ENCODE results near the gene MARCHF3. TPM values are rescaled to one million over a fixed set of nuclear protein-coding genes. Genes with fewer than 3 reads are reported as not detected.
"Not testable (repeated sequence)": the region's sequence is repeated elsewhere in the genome, so short reads cannot be mapped to it uniquely, and the experiment has no call there.

The MARCHF3 gene
- total RNA-seq, 1 experiment from 2014 or later, result 0.61 TPM

DNA sequence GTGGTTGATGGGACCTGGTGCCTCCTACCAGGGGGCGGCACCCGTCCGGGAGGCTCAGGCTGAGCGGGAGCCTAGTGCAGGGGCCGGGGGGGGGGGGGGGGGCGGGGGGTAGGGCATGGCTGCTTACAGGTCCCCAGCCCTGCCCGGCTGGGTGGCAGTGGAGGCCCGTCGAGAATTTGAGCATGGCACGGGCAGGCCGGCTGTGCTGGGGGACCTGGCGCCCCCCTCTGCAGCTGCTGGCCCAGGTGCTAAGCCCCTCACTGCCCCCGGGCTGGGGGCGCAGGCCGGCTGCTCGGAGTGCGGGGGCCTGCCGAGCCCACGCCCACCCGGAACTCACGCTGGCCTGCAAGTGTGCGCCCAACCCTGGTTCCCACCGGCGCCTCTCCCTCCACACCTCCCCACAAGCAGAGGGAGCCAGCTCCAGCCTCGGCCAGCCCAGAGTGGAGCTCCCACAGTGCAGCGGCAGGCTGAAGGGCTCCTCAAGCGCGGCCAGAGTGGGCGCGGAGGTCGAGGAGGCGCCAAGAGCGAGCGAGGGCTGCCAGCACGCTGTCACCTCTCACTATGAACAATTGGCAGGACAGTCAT lies 175.7 kb downstream of the MARCHF3 start:
- intact Hi-C loops (cut with micrococcal nuclease; ENCODE audit: unreplicated experiment), result loop anchor here (5.0 kb wide), 1 partner anchor 197 kb away; no protein-coding TSS in a partner anchor
- ChIA-PET CTCF (no interaction called here), POLR2A (no interaction called here)
- Mint-ChIP-seq H3K27me3 (ENCODE audit: insufficient read depth, unreplicated experiment) (no peaks in the 10 kb centered on the region), H3K36me3 (ENCODE audit: insufficient read depth, unreplicated experiment) (peaks cover 12% of the 10 kb centered on the region), H3K4me1 (ENCODE audit: low read depth, unreplicated experiment) (no peaks in the 10 kb centered on the region), H3K9me3 (ENCODE audit: unreplicated experiment) (no peaks in the 10 kb centered on the region), H3K27ac (ENCODE audit: unreplicated experiment) (no peak overlapping the region), H3K4me3 (ENCODE audit: unreplicated experiment) (no peak overlapping the region)
- Histone ChIP-seq H3K36me3 (ENCODE audit: control insufficient read depth, insufficient read depth, low read length) (no peaks in the 10 kb centered on the region), H3K9me3 (no peaks in the 10 kb centered on the region), H3K27me3 (replicated peaks; ENCODE audit: control insufficient read depth, insufficient read depth, low read length) (no peaks in the 10 kb centered on the region), H3K4me3 (ENCODE audit: low read depth, low read length) (no peak overlapping the region), H3K4me1 (no peaks in the 10 kb centered on the region)
- TF ChIP-seq, protein P1, sequence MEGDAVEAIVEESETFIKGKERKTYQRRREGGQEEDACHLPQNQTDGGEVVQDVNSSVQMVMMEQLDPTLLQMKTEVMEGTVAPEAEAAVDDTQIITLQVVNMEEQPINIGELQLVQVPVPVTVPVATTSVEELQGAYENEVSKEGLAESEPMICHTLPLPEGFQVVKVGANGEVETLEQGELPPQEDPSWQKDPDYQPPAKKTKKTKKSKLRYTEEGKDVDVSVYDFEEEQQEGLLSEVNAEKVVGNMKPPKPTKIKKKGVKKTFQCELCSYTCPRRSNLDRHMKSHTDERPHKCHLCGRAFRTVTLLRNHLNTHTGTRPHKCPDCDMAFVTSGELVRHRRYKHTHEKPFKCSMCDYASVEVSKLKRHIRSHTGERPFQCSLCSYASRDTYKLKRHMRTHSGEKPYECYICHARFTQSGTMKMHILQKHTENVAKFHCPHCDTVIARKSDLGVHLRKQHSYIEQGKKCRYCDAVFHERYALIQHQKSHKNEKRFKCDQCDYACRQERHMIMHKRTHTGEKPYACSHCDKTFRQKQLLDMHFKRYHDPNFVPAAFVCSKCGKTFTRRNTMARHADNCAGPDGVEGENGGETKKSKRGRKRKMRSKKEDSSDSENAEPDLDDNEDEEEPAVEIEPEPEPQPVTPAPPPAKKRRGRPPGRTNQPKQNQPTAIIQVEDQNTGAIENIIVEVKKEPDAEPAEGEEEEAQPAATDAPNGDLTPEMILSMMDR (IDR thresholded peaks at IDR 0.05; ENCODE audit: insufficient read depth in 1 of 2, low read depth in 1 of 2, low read length in 1 of 2, severe bottlenecking in 1 of 2, unreplicated experiment in 1 of 2), result no peak
- no TSS peak for BruUV-seq (replicated peaks)
- no peak for DNase-seq

DNA sequence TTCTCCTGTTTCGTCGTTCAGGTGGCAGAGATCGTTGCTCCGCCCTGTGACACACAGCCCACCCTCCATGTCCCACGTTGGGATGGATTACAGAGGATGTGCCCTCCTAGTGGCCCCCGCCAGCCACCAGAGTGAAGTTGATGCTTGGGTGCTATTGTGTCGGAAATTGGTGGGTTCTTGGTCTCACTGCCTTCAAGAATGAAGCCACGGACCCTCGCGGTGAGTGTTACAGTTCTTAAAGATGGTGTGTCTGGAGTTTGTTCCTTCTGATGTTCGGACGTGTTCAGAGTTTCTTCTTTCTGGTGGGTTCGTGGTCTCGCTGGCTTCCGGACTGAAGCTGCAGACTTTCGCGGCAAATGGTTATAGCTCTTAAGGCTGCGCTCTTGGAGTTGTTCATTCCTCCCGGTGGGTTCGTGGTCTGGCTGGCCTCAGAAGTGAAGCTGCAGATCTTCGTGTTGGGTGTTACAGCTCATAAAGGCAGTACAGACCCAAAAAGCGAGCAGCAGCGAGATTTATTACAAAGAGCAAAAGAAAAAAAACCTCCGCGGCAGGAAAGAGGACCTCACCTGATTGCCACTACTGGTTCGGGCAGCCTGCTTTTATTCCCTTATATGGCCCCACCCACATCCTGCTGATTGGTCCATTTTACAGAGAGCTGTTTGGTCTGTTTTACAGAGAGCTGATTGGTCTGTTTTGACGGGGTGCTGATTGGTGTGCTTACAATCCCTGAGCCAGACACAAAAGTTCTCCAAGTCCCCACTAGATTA lies 176.6 kb downstream of the MARCHF3 start:
- H3K27ac Mint-ChIP-seq (ENCODE audit: unreplicated experiment); H3K9me3 ChIP-seq; H3K27me3 Mint-ChIP-seq (ENCODE audit: insufficient read depth, unreplicated experiment); H3K9me3 Mint-ChIP-seq (ENCODE audit: unreplicated experiment); H3K4me3 ChIP-seq (ENCODE audit: low read depth, low read length); H3K4me1 Mint-ChIP-seq (ENCODE audit: low read depth, unreplicated experiment); DNase-seq; H3K27me3 ChIP-seq (replicated peaks; ENCODE audit: control insufficient read depth, insufficient read depth, low read length); H3K4me1 ChIP-seq; H3K36me3 ChIP-seq (ENCODE audit: control insufficient read depth, insufficient read depth, low read length); CTCF ChIA-PET; BruUV-seq (replicated peaks); H3K4me3 Mint-ChIP-seq (ENCODE audit: unreplicated experiment); intact Hi-C loops (cut with micrococcal nuclease; ENCODE audit: unreplicated experiment); POLR2A ChIA-PET: not testable (repeated sequence)
- peaks cover 12% of the 10 kb centered on the region for H3K36me3 Mint-ChIP-seq (ENCODE audit: insufficient read depth, unreplicated experiment)

DNA sequence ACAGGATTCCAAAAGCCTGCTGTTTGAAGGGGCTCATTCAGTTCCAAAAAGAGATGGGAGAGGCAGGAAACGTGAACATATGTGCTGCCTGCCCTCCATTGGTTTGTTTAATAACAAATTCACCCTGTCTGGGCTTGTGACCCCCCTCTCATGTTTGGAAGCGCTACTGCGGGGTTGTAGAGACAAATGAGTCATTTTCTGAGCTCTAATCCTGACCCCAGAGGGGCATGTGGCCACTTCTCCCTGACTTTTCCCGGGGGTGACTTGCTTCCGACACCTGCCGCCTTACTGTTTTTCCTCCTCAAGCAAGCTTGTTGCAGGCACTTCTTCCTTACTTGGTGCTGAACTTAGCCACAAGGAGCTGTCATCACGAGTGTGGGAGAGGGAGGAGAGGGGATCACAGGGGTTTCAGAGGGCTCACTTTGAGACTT lies 177.5 kb downstream of the MARCHF3 start:
- CTCF ChIA-PET, result no interaction called here
- POLR2A ChIA-PET, result no interaction called here
- intact Hi-C loops (cut with micrococcal nuclease; ENCODE audit: unreplicated experiment), result no loop called here
- no peak for DNase-seq
- no TSS peak for BruUV-seq (replicated peaks)
- Mint-ChIP-seq H3K27ac (ENCODE audit: unreplicated experiment) (no peak overlapping the region), H3K27me3 (ENCODE audit: insufficient read depth, unreplicated experiment) (no peaks in the 10 kb centered on the region), H3K4me3 (ENCODE audit: unreplicated experiment) (no peak overlapping the region), H3K36me3 (ENCODE audit: insufficient read depth, unreplicated experiment) (peaks cover 12% of the 10 kb centered on the region), H3K4me1 (ENCODE audit: low read depth, unreplicated experiment) (peaks cover 5% of the 10 kb centered on the region), H3K9me3 (ENCODE audit: unreplicated experiment) (no peaks in the 10 kb centered on the region)
- H3K4me3 ChIP-seq (ENCODE audit: low read depth, low read length), result no peak overlapping the region
- H3K27me3 ChIP-seq (replicated peaks; ENCODE audit: control insufficient read depth, insufficient read depth, low read length), result no peaks in the 10 kb centered on the region
- H3K9me3 ChIP-seq, result no peaks in the 10 kb centered on the region
- no peaks in the 10 kb centered on the region for H3K36me3 ChIP-seq (ENCODE audit: control insufficient read depth, insufficient read depth, low read length)
- TF ChIP-seq, protein P1 (IDR thresholded peaks at IDR 0.05; ENCODE audit: insufficient read depth in 1 of 2, low read depth in 1 of 2, low read length in 1 of 2, severe bottlenecking in 1 of 2, unreplicated experiment in 1 of 2), result no peak
- H3K4me1 ChIP-seq, result no peaks in the 10 kb centered on the region; the same call in 1 of the 2 replicates
